ENCODE measurements around the gene MYO19. TPM values are rescaled to one million over a fixed set of nuclear protein-coding genes. Genes with fewer than 3 reads are reported as not detected.

Gene MYO19
- total RNA-seq, 1 experiment from 2014 or later, result 144 TPM

DNA sequence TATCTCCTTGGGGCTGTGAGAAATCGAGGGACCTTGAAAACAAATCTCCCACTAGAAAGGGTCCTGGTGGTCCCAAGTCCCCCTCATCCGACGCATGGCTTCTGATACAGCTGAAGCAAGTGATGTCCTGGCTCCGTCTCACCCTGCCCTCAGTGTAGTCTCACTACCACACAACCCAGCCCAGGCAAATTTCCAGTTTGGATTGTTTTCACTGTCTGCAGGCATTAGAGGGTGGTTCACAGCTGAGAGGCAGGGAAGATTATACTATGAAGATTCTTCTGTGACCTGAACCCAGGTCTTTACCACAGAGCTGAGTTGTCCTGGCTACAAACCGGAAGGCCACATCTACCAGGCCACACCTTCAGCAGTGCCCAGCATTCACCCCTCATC, 30.5 kb downstream of the MYO19 start:
- H2BK5ac ChIP-seq (ENCODE audit: insufficient read length, low read length), result no peak overlapping the region
- Mint-ChIP-seq H3K4me1 (no peaks in the 10 kb centered on the region), H3K4me3 (no peak overlapping the region), H3K36me3 (ENCODE audit: insufficient read depth in 1 of 3, low read depth in 3 of 3) (peaks cover 40 to 86% (median 85%) of the 10 kb centered on the region in 3 experiments; a peak in 6 of 7 replicates), H3K27ac (no peak overlapping the region), H3K9me3 (no peaks in the 10 kb centered on the region), H3K27me3 (ENCODE audit: low read depth) (no peaks in the 10 kb centered on the region; the same call in 1 of the 2 replicates)
- H3T11ph ChIP-seq (ENCODE audit: low read length), result no peak overlapping the region
- H2BK20ac ChIP-seq (ENCODE audit: low read depth, low read length, poor library complexity, severe bottlenecking), result no peak overlapping the region
- no peak overlapping the region for H4K91ac ChIP-seq (ENCODE audit: insufficient read length, low read depth, low read length)
- H3K27me3 ChIP-seq (ENCODE audit: insufficient read depth, low read length), result no peaks in the 10 kb centered on the region
- no peak for DNase-seq
- H3K27ac ChIP-seq (ENCODE audit: insufficient read length, low read depth, low read length), result no peak overlapping the region
- no peak overlapping the region for H3K14ac ChIP-seq (ENCODE audit: insufficient read depth, low read length)
- H3K23ac ChIP-seq (ENCODE audit: insufficient read length, low read depth, low read length), result no peak overlapping the region
- no peaks in the 10 kb centered on the region for H3K79me1 ChIP-seq (ENCODE audit: insufficient read depth, low read depth, low read length, poor library complexity, severe bottlenecking)
- H3K56ac ChIP-seq (ENCODE audit: insufficient read length, low read depth, low read length), result no peak overlapping the region
- TF ChIP-seq, protein P1, sequence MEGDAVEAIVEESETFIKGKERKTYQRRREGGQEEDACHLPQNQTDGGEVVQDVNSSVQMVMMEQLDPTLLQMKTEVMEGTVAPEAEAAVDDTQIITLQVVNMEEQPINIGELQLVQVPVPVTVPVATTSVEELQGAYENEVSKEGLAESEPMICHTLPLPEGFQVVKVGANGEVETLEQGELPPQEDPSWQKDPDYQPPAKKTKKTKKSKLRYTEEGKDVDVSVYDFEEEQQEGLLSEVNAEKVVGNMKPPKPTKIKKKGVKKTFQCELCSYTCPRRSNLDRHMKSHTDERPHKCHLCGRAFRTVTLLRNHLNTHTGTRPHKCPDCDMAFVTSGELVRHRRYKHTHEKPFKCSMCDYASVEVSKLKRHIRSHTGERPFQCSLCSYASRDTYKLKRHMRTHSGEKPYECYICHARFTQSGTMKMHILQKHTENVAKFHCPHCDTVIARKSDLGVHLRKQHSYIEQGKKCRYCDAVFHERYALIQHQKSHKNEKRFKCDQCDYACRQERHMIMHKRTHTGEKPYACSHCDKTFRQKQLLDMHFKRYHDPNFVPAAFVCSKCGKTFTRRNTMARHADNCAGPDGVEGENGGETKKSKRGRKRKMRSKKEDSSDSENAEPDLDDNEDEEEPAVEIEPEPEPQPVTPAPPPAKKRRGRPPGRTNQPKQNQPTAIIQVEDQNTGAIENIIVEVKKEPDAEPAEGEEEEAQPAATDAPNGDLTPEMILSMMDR (conservative IDR thresholded peaks at IDR 0.05), result no peak
- no peak overlapping the region for H2AFZ ChIP-seq (ENCODE audit: low read length)
- no peak overlapping the region for H2BK120ac ChIP-seq (ENCODE audit: low read depth, low read length, poor library complexity, severe bottlenecking)
- no peaks in the 10 kb centered on the region for H3K9me3 ChIP-seq (ENCODE audit: control insufficient read depth, low read depth, low read length)
- H3K9ac ChIP-seq (ENCODE audit: extremely low read depth, insufficient read length, low read length), result no peak overlapping the region
- WGBS (ENCODE audit: extremely low coverage, insufficient read length, low lambda C conversion rate), result no CpG with 5 or more reads among the region's 5 CpGs
- H3K4me2 ChIP-seq (ENCODE audit: insufficient read depth, insufficient read length, low read length), result no peak overlapping the region
- H3K79me2 ChIP-seq (ENCODE audit: insufficient read depth, low read length), result no peaks in the 10 kb centered on the region
- H4K20me1 ChIP-seq (ENCODE audit: control insufficient read depth, insufficient read depth, insufficient read length), result peaks cover 2% of the 10 kb centered on the region
- H3K18ac ChIP-seq (ENCODE audit: insufficient read length, low read depth, low read length), result no peak overlapping the region
- H2AK5ac ChIP-seq (ENCODE audit: insufficient read length, low read length), result no peak overlapping the region
- no peak overlapping the region for H2BK15ac ChIP-seq (ENCODE audit: low read depth, low read length)
- H3K4me1 ChIP-seq (ENCODE audit: insufficient read depth, low read length), result no peaks in the 10 kb centered on the region
- H3K23me2 ChIP-seq (ENCODE audit: insufficient read length, low read depth, low read length, poor library complexity, severe bottlenecking), result no peaks in the 10 kb centered on the region
- no peak overlapping the region for H4K8ac ChIP-seq (replicated peaks; ENCODE audit: insufficient read length, low read depth, low read length)
- H2BK12ac ChIP-seq (ENCODE audit: insufficient read length, low read depth, low read length), result no peak overlapping the region
- no peak overlapping the region for H3K4ac ChIP-seq (ENCODE audit: low read depth, low read length)
- H4K5ac ChIP-seq (ENCODE audit: insufficient read length, low read depth, low read length), result no peak overlapping the region
